ENCODE measurements around the gene CPNE5. TPM values are rescaled to one million over a fixed set of nuclear protein-coding genes. Genes with fewer than 3 reads are reported as not detected.

CPNE5 gene
- total and polyA plus RNA-seq, 7 donors: 0.99 to 11.6 (median 3.8) TPM

DNA sequence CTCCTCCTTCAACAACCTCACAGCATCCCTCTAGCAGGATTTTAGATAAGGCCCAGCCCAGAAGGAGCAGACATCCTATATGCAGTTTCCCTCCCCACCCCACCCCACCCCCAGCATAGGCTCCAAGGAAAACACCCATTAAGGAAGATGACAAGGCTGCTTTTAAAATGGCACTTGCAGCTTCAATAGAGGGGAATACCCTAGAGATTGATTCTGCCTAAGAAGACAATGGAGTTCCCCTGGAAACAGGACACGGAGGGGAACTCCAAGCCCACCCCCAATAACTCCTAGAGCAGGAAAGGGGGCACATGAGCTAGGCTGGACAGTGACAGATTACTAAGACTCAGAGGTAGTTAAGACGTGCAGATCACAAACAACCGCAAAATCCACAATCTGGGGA, 34.7 kb downstream of the CPNE5 start:
- intact Hi-C loops (cut with DNase I): no loop called here
- Histone ChIP-seq H3K9me3 (no peaks in the 10 kb centered on the region), H3K4me1 (no peaks in the 10 kb centered on the region), H3K4me3 (no peak overlapping the region), H3K27ac (no peak overlapping the region), H3K27me3 (no peaks in the 10 kb centered on the region), H3K36me3 (no peaks in the 10 kb centered on the region)
- WGBS, 2 donors: 46 to 57% methylated on average over 3 of the region's 3 CpGs
- DNase-seq: no peak
- TF ChIP-seq, protein P1, sequence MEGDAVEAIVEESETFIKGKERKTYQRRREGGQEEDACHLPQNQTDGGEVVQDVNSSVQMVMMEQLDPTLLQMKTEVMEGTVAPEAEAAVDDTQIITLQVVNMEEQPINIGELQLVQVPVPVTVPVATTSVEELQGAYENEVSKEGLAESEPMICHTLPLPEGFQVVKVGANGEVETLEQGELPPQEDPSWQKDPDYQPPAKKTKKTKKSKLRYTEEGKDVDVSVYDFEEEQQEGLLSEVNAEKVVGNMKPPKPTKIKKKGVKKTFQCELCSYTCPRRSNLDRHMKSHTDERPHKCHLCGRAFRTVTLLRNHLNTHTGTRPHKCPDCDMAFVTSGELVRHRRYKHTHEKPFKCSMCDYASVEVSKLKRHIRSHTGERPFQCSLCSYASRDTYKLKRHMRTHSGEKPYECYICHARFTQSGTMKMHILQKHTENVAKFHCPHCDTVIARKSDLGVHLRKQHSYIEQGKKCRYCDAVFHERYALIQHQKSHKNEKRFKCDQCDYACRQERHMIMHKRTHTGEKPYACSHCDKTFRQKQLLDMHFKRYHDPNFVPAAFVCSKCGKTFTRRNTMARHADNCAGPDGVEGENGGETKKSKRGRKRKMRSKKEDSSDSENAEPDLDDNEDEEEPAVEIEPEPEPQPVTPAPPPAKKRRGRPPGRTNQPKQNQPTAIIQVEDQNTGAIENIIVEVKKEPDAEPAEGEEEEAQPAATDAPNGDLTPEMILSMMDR (IDR thresholded peaks at IDR 0.05): no peak
- no peak for TF ChIP-seq POLR2AphosphoS5 (IDR thresholded peaks at IDR 0.05)

DNA sequence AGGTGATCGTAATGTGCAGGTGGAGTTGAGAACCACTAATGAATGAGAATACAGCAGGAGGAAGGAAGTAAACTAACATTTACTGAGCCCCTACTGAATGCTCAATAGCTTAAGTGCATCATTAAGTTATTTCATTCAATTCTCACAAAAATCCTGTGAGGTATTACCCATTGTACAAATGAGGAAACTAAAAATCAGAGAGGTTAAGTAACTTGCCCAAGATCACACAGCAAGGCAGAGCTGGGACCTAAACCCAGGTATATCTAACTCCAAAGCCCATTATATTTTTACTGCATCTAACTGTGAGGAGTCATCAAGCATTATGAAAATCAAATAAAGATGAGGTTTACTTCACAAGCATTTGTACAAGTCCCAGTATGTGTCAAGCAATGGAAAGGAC, 35.3 kb downstream of the CPNE5 start:
- intact Hi-C loops (cut with DNase I): no loop called here
- H3K4me1 ChIP-seq: no peaks in the 10 kb centered on the region
- 24 to 53% methylated on average over 1 of the region's 1 CpG for WGBS, 2 donors
- H3K27me3 ChIP-seq: no peaks in the 10 kb centered on the region
- TF ChIP-seq POLR2AphosphoS5 (IDR thresholded peaks at IDR 0.05) (no peak), POLR2A (IDR thresholded peaks at IDR 0.05) (no peak), EP300 (IDR thresholded peaks at IDR 0.05) (no peak)
- TF ChIP-seq, protein P1 (IDR thresholded peaks at IDR 0.05): no peak
- H3K9me3 ChIP-seq: no peaks in the 10 kb centered on the region
- no peak for DNase-seq
- no peak overlapping the region for H3K4me3 ChIP-seq
- no peaks in the 10 kb centered on the region for H3K36me3 ChIP-seq
- H3K27ac ChIP-seq: no peak overlapping the region

DNA sequence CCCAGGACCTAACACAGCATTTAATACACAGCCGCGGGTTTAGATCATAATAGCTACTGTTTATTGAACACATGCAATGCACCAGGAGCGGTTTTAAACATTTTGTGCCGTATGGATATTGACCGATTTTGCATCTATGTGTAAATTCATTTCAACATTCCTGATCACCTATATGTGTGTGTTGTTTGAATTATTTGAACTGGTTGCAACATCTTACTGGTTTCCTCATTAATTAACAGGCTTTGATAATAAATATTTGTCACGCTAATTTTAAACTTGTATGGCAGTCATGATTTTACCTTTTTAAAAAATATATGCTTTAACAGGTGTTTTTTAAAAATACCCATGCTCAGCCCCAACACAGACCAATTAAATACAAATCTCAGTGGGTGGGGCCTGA, 35.8 kb downstream of the CPNE5 start:
- no peak overlapping the region for H3K27ac ChIP-seq
- H3K36me3 ChIP-seq: no peaks in the 10 kb centered on the region
- intact Hi-C loops (cut with DNase I): no loop called here
- no peaks in the 10 kb centered on the region for H3K27me3 ChIP-seq
- H3K4me3 ChIP-seq: no peak overlapping the region
- H3K9me3 ChIP-seq: no peaks in the 10 kb centered on the region
- no peak for TF ChIP-seq POLR2A (IDR thresholded peaks at IDR 0.05)
- TF ChIP-seq, protein P1 (IDR thresholded peaks at IDR 0.05): no peak
- TF ChIP-seq EP300 (IDR thresholded peaks at IDR 0.05): no peak
- no peak for TF ChIP-seq POLR2AphosphoS5 (IDR thresholded peaks at IDR 0.05)
- no peak for DNase-seq
- WGBS, 2 donors: 91 to 94% methylated on average over 6 of the region's 6 CpGs
- no peaks in the 10 kb centered on the region for H3K4me1 ChIP-seq

DNA sequence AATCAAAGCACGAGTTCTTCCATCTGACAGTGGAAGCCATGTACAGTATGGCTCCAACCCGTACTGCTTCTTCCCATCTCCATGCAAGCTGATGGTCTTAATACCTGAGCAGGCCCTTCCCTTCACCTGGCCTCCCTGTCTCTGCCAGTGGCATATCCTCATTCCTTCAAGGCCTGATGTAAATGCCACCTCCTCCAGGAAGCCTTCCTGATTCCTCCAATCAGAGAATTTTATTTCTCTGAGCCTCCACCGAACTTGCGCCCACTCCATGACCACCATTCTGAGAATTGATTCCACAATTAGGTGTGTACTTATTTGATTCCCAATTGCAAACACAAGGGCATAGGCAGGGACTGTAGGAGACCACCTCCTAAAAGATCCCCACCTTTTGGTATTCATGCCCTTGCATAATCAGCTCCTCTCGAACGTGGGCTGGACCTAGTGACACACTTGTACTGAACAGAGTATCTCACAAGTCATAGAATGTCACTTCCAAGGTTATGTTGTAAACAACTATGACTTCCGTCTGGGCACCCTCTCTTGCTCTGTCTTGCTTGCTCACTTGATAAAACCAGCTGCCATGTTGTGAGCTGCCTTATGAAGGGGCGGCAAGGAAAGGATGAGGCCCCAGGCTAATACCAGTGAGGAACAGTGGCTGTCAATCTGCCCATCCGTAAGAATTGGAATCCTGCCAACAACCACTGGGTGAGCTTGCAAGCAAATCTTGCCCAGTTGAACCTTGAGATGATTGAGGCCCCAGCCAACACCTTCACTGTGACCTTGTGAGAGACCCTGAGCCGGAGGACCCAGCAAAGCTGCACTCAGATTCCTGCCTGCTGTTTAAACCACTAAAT, 38.8 kb downstream of the CPNE5 start:
- H3K27me3 ChIP-seq: no peaks in the 10 kb centered on the region
- TF ChIP-seq, protein P1 (IDR thresholded peaks at IDR 0.05): no peak
- no peak for TF ChIP-seq EP300 (IDR thresholded peaks at IDR 0.05)
- TF ChIP-seq POLR2AphosphoS5 (IDR thresholded peaks at IDR 0.05): no peak
- TF ChIP-seq POLR2A (IDR thresholded peaks at IDR 0.05): no peak
- intact Hi-C loops (cut with DNase I): no loop called here
- H3K4me3 ChIP-seq: no peak overlapping the region
- 75 to 82% methylated on average over 10 of the region's 10 CpGs for WGBS, 2 donors
- no peak overlapping the region for H3K27ac ChIP-seq
- no peaks in the 10 kb centered on the region for H3K36me3 ChIP-seq
- H3K9me3 ChIP-seq: no peaks in the 10 kb centered on the region
- DNase-seq: no peak
- H3K4me1 ChIP-seq: no peaks in the 10 kb centered on the region

DNA sequence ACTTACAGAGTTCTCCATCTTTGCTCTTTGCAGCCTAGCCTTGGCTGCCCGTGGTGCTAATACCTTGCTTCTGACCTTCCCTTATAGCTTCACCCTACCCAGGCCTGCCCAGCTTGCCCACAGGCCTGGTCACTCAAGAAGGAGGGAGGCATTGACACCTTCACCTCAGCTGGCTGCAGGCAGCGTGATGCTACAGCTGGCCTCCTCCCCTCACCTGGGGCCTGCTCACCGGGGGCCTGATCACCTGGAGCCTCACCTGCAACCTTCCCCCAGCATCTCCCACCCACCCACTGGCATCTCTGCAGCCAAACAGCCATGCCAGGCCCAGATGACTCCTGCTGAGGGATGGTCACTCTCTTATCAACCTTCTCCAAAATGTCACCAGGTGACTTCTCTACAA, 40.4 kb downstream of the CPNE5 start:
- H3K4me3 ChIP-seq: no peak overlapping the region
- 80 to 83% methylated on average over 3 of the region's 3 CpGs for WGBS, 2 donors
- intact Hi-C loops (cut with DNase I): no loop called here
- TF ChIP-seq POLR2A (IDR thresholded peaks at IDR 0.05): no peak
- TF ChIP-seq, protein P1 (IDR thresholded peaks at IDR 0.05): no peak
- no peak for TF ChIP-seq EP300 (IDR thresholded peaks at IDR 0.05)
- no peak for TF ChIP-seq POLR2AphosphoS5 (IDR thresholded peaks at IDR 0.05)
- no peak for DNase-seq
- no peaks in the 10 kb centered on the region for H3K9me3 ChIP-seq
- H3K36me3 ChIP-seq: no peaks in the 10 kb centered on the region
- H3K27me3 ChIP-seq: peaks cover 0 to under 1% (median 0%) of the 10 kb centered on the region in 3 donors
- no peak overlapping the region for H3K27ac ChIP-seq
- no peaks in the 10 kb centered on the region for H3K4me1 ChIP-seq

All from sigmoid colon (tissue), 7 donors.